SJSA1 (cell line): ENCODE data around the gene PLS1. TPM values are rescaled to one million over a fixed set of nuclear protein-coding genes. Genes with fewer than 3 reads are reported as not detected.
A peak's percentile ranks its signal among the peaks of the same experiment; 100 is the strongest.
"Not testable (repeated sequence)": the region's sequence is repeated elsewhere in the genome, so short reads cannot be mapped to it uniquely, and the experiment has no call there.

Source experiments
- DNase-seq, 2 experiments: peaks; one replicate each; pipeline ENCODE4 v3.0.0-alpha.2; 2015 to 2020; ENCODE audit warnings: low spot score in 2 of 2, low read depth in 1 of 2
- H3K27ac ChIP-seq: fragments of 250-450 bp; sonication (Bioruptor Pico); 2 replicates; pipeline ENCODE4 v1.5.1; 2020; ENCODE audit warnings: mild to moderate bottlenecking, moderate library complexity
- H3K27me3 ChIP-seq: fragments of 250-450 bp; sonication (Bioruptor Pico); replicated peaks from 2 replicates; pipeline ENCODE4 v1.5.1; 2020; ENCODE audit warnings: mild to moderate bottlenecking, moderate library complexity
- H3K36me3 ChIP-seq: fragments of 250-450 bp; sonication (Bioruptor Pico); 2 replicates; pipeline ENCODE4 v1.5.1; 2020; ENCODE audit warnings: mild to moderate bottlenecking
- H3K4me1 ChIP-seq: fragments of 250-450 bp; sonication (Bioruptor Pico); replicated peaks from 2 replicates; pipeline ENCODE4 v1.6.1; 2021; ENCODE audit warnings: mild to moderate bottlenecking
- H3K4me3 ChIP-seq: fragments of 250-450 bp; sonication (Bioruptor Pico); 2 replicates; pipeline ENCODE4 v1.5.1; 2020; ENCODE audit warnings: mild to moderate bottlenecking
- H3K9me3 ChIP-seq: fragments of 250-450 bp; sonication (Bioruptor Pico); replicated peaks from 2 replicates; pipeline ENCODE4 v1.5.1; 2020; ENCODE audit warnings: mild to moderate bottlenecking
- total RNA-seq: library from RNA; depleted of rRNA; stranded (reverse); fragments of >200 nt; shearing (Covaris generic); gene quantifications from 2 replicates; pipeline ENCODE4 v1.2.3, GENCODE V29; 2014

PLS1 gene
- total RNA-seq, 1 experiment from 2014 or later, result 5.2 TPM

DNA sequence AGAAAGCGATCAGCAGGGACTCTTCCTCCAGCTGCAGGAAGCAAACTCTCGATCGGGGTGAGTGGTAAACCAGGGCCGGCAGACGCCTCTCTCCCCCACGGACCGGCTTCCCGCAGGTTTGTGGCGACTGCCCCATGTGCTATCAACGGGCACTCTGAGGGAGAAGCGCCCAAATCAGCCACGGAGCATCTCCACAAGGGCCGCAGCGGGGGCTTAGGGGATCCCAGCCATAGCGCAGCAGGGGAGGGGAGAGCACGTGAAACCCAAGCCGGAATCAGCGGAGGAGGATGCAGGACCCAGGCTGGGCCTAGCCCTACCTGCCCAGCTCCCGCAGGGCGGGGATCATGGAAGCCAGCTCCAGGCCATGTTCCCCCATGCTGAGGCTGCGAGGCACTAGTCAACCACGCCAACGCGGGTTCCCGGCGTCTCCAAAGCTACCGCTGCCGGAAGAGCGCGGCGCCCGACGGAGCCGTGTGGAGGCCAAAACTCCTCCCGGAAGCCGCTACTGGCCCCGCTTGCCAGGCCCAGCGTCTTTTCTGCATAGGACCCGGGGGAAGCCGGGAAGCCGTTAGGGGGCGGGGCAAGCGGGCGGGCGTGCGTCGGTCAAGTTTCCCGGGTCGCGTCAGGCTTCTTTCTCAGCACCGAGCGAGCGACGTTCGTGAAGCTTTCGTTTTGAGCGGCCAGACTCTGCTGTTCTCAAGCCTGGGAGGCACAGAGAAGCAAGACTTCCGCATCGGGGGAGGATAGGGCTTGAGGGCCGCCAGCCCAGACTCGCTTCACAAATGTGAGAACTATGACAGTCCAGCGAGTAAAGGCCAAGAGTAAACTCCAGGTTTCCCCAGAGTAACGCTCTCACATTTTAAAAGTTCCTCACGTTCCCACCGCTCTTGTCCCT, 17.6 kb upstream of the PLS1 start, which contains the start of gene ATR:
Gene ATR (minus strand): TSS at position 405 of the 895 bp plus-strand sequence. CDS start 29 bp downstream, at position 376.
- Histone ChIP-seq H3K9me3 (no peaks in the 10 kb centered on the region), H3K4me1 (peaks cover 5% of the 10 kb centered on the region), H3K4me3 (peak within 1 kb of the TSS; percentile 84), H3K36me3 (peaks cover 18% of the 10 kb centered on the region), H3K27me3 (0 out of 2 replicates have a peak, but pooled peaks cover 3% of the 10 kb centered on the region), H3K27ac (peak within 1 kb of the TSS; percentile 88)
- DNase-seq, result peak; percentile 91 to 95

- Histone ChIP-seq H3K36me3 (peaks cover 15% of the 10 kb centered on the region), H3K9me3 (no peaks in the 10 kb centered on the region), H3K27ac (no peak overlapping the region), H3K4me1 (peaks cover 5% of the 10 kb centered on the region), H3K4me3 (no peak overlapping the region), H3K27me3 (0 out of 2 replicates have a peak, but pooled peaks cover 3% of the 10 kb centered on the region)
- no peak for DNase-seq
Observed at GRCh38 chr3:142580061-142580423, 16.2 kb upstream of the PLS1 start.

GRCh38 chr3:142581070-142581469, 15.1 kb upstream of the PLS1 start:
- not testable (repeated sequence) for H3K27ac ChIP-seq, H3K36me3 ChIP-seq, DNase-seq, H3K27me3 ChIP-seq, H3K4me1 ChIP-seq, H3K9me3 ChIP-seq, H3K4me3 ChIP-seq

- no peaks in the 10 kb centered on the region for H3K9me3 ChIP-seq
Observed at GRCh38 chr3:142586803-142587406, 9.3 kb upstream of the PLS1 start.

GRCh38 chr3:142588703-142589102, 7.5 kb upstream of the PLS1 start:
- H3K9me3 ChIP-seq, result no peaks in the 10 kb centered on the region
- H3K27ac ChIP-seq, result no peak overlapping the region
- H3K36me3 ChIP-seq, result no peaks in the 10 kb centered on the region
- H3K27me3 ChIP-seq, result no peaks in the 10 kb centered on the region
- no peak overlapping the region for H3K4me3 ChIP-seq
- DNase-seq, result no peak
- H3K4me1 ChIP-seq, result no peaks in the 10 kb centered on the region

More at GRCh38 chr3:142586803-142587406, 9.3 kb upstream of the PLS1 start:
- no peak overlapping the region for H3K4me3 ChIP-seq
- no peaks in the 10 kb centered on the region for H3K36me3 ChIP-seq
- 0 out of 2 replicates have a peak, but pooled peaks cover 3% of the 10 kb centered on the region for H3K27me3 ChIP-seq
- no peaks in the 10 kb centered on the region for H3K4me1 ChIP-seq
- DNase-seq, result peak; percentile 52 to 57
- H3K27ac ChIP-seq, result no peak overlapping the region

DNA sequence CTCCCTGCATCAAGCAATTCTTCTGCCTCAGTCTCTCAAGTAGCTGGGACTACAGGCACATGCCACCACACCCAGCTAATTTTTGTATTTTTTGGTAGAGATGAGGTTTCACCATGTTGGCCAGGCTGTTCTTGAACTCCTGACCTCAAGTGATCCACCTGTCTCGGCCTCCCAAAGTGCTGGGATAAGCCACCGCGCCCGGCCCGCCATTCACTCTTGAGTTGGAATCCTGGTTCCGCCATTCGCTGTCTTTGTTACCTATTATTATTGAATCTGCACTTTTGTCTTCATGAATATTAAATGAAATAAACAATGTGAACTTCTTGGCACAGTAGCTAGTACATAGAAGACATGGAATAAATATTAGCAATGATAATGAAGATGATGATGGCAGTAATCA, 3.9 kb upstream of the PLS1 start:
- not testable (repeated sequence) for H3K9me3 ChIP-seq, DNase-seq, H3K27ac ChIP-seq, H3K27me3 ChIP-seq, H3K36me3 ChIP-seq, H3K4me3 ChIP-seq
- H3K4me1 ChIP-seq, result peaks cover 18% of the 10 kb centered on the region

DNA sequence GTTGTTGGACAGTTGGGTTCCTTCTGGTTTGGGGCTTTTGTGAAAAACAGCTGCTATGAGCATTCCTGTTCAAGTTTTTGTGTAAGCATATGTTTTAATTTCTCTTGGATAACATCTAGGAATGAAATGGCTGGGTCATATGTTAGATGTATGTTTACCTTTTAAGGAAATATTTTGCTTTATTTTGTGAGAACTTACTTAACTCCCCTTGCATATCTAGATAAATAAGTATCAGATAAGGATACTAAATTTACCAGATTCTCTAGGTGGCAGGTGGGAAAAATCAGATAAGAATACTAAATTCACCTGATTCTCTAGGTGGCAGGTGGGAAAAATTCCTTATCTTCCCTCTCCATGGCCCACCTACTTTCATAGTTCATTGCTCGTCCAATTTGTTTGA, 1.1 kb upstream of the PLS1 start:
- Histone ChIP-seq H3K4me1 (peaks cover 18% of the 10 kb centered on the region), H3K4me3 (no peak overlapping the region), H3K9me3 (no peaks in the 10 kb centered on the region), H3K27me3 (no peaks in the 10 kb centered on the region), H3K36me3 (no peaks in the 10 kb centered on the region), H3K27ac (no peak overlapping the region)
- DNase-seq, result no peak

DNA sequence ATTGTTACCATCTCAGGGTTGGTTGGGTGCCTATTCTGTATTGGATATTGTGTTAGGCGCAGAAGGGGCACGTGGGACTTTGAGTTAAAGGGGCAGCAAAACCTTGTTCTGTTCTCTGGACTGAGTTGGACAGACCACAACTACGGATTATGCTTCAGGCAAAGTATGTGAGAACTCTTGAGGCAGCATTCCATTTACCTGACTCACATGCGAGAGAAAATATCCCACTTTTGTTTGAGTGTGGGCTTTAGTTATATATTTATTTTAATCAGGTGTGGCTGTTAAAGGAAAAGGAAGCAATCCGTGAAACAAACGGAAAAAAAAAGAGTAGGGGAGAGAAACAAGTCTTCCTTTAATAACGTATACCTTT, 627 bp upstream of the PLS1 start:
- no peaks in the 10 kb centered on the region for H3K27me3 ChIP-seq
- H3K4me1 ChIP-seq, result peaks cover 18% of the 10 kb centered on the region
- peak; percentile 62 to 84 for DNase-seq
- H3K27ac ChIP-seq, result peak overlapping the region; percentile 76
- no peaks in the 10 kb centered on the region for H3K9me3 ChIP-seq
- no peaks in the 10 kb centered on the region for H3K36me3 ChIP-seq
- peak overlapping the region; percentile 59 for H3K4me3 ChIP-seq

- H3K9me3 ChIP-seq, result no peaks in the 10 kb centered on the region
- no peak for DNase-seq
- H3K27ac ChIP-seq, result no peak overlapping the region
Observed at GRCh38 chr3:142596726-142597088, 514 bp downstream of the PLS1 start.

GRCh38 chr3:142597906-142598305, 1.7 kb downstream of the PLS1 start:
- no peaks in the 10 kb centered on the region for H3K27me3 ChIP-seq

More at GRCh38 chr3:142596726-142597088, 514 bp downstream of the PLS1 start:
- H3K4me1 ChIP-seq, result peaks cover 18% of the 10 kb centered on the region
- H3K27me3 ChIP-seq, result no peaks in the 10 kb centered on the region
- no peaks in the 10 kb centered on the region for H3K36me3 ChIP-seq
- peak overlapping the region; percentile 59 for H3K4me3 ChIP-seq

GRCh38 chr3:142601713-142602112, 5.5 kb downstream of the PLS1 start:
- H3K9me3 ChIP-seq, result no peaks in the 10 kb centered on the region
- H3K36me3 ChIP-seq, result no peaks in the 10 kb centered on the region
- DNase-seq, result no peak
- H3K4me1 ChIP-seq, result peaks cover 4% of the 10 kb centered on the region
- H3K4me3 ChIP-seq, result no peak overlapping the region
- no peak overlapping the region for H3K27ac ChIP-seq
- H3K27me3 ChIP-seq, result no peaks in the 10 kb centered on the region

More at GRCh38 chr3:142597906-142598305, 1.7 kb downstream of the PLS1 start:
- Histone ChIP-seq H3K36me3 (no peaks in the 10 kb centered on the region), H3K27ac (no peak overlapping the region), H3K9me3 (no peaks in the 10 kb centered on the region), H3K4me1 (peaks cover 18% of the 10 kb centered on the region), H3K4me3 (no peak overlapping the region)
- no peak for DNase-seq

DNA sequence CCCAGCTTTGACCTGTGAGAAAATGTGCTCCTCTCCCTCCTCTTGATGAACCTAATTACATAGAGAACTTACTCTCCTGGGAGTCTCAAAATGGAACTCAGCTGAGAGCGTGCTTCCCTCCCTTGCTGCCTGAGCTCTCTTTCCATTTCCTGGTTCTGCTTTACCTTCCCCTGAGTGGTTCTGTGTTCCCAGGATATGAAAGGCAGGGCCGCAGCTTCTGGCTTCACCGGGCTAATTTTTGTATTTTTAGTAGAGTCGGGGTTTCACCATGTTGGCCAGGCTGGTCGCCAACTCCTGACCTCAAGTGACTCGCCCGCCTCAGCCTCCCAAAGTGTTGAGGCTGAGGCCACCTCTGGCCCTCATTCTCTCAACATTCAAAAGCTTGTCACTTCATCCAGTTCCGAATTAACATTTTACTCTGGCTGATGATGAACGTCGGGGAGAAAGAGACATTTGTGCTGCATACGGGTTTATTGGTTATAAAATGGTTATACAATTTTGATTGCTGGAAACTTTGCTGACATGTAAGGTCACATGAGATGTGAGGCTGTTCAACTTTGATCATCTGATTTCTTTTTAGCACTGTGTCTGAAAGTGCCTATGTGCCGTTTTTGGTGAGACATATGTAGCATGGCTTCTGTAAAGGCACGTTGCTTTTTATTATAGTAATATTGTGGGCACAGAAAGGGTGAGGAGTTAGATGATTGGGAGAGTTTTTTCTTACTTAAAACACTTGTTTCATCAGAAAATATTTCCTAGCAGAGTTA, 6.6 kb downstream of the PLS1 start:
- no peak for DNase-seq
- Histone ChIP-seq H3K36me3 (no peaks in the 10 kb centered on the region), H3K4me3 (no peak overlapping the region), H3K9me3 (no peaks in the 10 kb centered on the region), H3K4me1 (no peaks in the 10 kb centered on the region), H3K27me3 (no peaks in the 10 kb centered on the region), H3K27ac (no peak overlapping the region)

DNA sequence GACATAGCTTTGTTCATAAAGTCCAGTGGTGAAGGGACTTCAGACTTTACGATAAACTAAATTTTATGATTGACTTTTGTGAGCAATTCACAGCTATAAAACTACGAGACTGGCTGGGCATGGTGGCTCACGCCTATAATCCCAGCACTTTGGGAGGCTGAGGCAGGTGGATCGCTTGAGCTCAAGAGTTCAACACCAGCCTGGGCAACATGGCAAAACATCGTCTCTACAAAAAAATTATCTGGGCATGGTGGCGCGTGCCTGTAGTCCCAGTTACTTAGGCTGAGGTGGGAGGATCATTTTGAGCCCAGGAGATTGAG, 7.2 kb downstream of the PLS1 start:
- not testable (repeated sequence) for DNase-seq, H3K36me3 ChIP-seq, H3K9me3 ChIP-seq, H3K4me1 ChIP-seq, H3K27me3 ChIP-seq, H3K27ac ChIP-seq, H3K4me3 ChIP-seq

DNA sequence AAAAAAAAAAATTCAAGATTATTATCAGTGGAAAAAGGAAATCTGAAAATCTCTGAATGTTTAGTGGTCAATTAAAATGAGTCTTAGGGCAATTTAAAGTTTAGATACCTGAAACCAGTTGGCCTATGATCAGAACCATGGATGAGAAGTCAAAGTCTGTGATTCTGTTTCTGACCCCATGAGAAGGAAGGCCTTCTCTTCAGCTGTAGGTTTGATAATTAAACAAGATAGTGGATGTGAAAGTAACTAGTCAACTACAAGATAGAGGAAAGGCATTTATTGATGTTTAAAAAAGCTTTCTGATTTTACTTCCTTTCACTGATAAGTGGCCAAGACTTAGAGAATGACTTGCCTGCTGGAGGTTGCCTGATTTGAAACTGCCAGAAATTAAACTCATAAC, 8.7 kb downstream of the PLS1 start:
- DNase-seq, result no peak
- Histone ChIP-seq H3K36me3 (no peaks in the 10 kb centered on the region), H3K9me3 (no peaks in the 10 kb centered on the region), H3K4me3 (no peak overlapping the region), H3K27ac (no peak overlapping the region), H3K27me3 (no peaks in the 10 kb centered on the region), H3K4me1 (no peaks in the 10 kb centered on the region)
